NB4 (cell line): ENCODE data around the gene ZNF579.
"Not testable (repeated sequence)": the region's sequence is repeated elsewhere in the genome, so short reads cannot be mapped to it uniquely, and the experiment has no call there.

Experiments used
- MAX ChIP-seq: IDR thresholded peaks from 2 replicates; pipeline ENCODE4 v1.6.1; 2011; ENCODE audit warnings: low read depth, low read length
- POLR2A ChIP-seq: IDR thresholded peaks from 2 replicates; pipeline ENCODE4 v1.6.1; 2011; ENCODE audit warnings: mild to moderate bottlenecking; ENCODE audit not compliant: insufficient read length; ENCODE audit errors: extremely low read depth
- TF ChIP-seq, protein P1 (sequence below): IDR thresholded peaks from one replicate; pipeline ENCODE4 v1.5.1; 2012; ENCODE audit warnings: low read depth, low read length

GRCh38 chr19:55569477-55569876, 11.2 kb downstream of the ZNF579 start:
- TF ChIP-seq, protein P1, sequence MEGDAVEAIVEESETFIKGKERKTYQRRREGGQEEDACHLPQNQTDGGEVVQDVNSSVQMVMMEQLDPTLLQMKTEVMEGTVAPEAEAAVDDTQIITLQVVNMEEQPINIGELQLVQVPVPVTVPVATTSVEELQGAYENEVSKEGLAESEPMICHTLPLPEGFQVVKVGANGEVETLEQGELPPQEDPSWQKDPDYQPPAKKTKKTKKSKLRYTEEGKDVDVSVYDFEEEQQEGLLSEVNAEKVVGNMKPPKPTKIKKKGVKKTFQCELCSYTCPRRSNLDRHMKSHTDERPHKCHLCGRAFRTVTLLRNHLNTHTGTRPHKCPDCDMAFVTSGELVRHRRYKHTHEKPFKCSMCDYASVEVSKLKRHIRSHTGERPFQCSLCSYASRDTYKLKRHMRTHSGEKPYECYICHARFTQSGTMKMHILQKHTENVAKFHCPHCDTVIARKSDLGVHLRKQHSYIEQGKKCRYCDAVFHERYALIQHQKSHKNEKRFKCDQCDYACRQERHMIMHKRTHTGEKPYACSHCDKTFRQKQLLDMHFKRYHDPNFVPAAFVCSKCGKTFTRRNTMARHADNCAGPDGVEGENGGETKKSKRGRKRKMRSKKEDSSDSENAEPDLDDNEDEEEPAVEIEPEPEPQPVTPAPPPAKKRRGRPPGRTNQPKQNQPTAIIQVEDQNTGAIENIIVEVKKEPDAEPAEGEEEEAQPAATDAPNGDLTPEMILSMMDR, result not testable (repeated sequence)
- TF ChIP-seq POLR2A, MAX: not testable (repeated sequence)
